ENCODE data around the gene KPNA6. TPM values are rescaled to one million over a fixed set of nuclear protein-coding genes. Genes with fewer than 3 reads are reported as not detected.

The KPNA6 gene
- total RNA-seq, 1 experiment from 2014 or later, result 79.9 TPM

DNA sequence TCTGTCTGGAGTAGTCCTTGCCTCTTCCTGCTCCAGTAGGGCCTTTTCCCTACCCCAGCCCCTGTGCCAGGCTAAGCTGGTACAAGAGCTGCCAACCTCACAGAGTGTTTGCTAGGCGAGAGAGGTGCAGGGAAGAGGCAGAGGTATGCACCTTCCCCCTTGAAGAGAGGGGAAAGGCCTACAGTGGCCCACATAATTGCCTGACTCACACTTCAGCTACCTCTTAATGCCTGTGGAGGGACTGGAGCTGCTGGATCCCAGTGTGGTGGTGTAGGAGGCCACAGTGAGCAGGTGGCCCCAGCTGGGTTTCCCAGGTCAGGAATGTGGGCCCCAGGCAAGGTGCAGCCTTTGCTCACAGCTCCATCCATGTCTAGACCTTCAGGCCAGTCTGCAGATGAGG is 89.2 kb downstream of the KPNA6 start:
- no peak for ATAC-seq

More for the DNA sequence above, 89.2 kb downstream of the KPNA6 start:
- CTCF ChIA-PET, result interaction anchor here (1.1 kb wide), 1 partner anchor 13 kb away, joined by 3 read pairs; no protein-coding TSS in a partner anchor
- H3K9me2 ChIP-seq (ENCODE audit: insufficient read depth), result no peaks in the 10 kb centered on the region
- peaks cover 27 to 50% of the 10 kb centered on the region in 2 experiments for H3K36me3 ChIP-seq (ENCODE audit: control insufficient read depth in 1 of 2, insufficient read depth in 2 of 2, low read length in 2 of 2)
- H3K27ac ChIP-seq (ENCODE audit: low read depth, low read length), result no peak overlapping the region; the same call in 1 of the 2 replicates
- no peaks in the 10 kb centered on the region for H3K79me2 ChIP-seq (ENCODE audit: insufficient read depth, low read length)
- TF ChIP-seq, protein P1, sequence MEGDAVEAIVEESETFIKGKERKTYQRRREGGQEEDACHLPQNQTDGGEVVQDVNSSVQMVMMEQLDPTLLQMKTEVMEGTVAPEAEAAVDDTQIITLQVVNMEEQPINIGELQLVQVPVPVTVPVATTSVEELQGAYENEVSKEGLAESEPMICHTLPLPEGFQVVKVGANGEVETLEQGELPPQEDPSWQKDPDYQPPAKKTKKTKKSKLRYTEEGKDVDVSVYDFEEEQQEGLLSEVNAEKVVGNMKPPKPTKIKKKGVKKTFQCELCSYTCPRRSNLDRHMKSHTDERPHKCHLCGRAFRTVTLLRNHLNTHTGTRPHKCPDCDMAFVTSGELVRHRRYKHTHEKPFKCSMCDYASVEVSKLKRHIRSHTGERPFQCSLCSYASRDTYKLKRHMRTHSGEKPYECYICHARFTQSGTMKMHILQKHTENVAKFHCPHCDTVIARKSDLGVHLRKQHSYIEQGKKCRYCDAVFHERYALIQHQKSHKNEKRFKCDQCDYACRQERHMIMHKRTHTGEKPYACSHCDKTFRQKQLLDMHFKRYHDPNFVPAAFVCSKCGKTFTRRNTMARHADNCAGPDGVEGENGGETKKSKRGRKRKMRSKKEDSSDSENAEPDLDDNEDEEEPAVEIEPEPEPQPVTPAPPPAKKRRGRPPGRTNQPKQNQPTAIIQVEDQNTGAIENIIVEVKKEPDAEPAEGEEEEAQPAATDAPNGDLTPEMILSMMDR (IDR thresholded peaks at IDR 0.05 in 2 of 3, conservative IDR thresholded peaks at IDR 0.05 in 1 of 3; ENCODE audit: borderline replicate concordance in 1 of 3, insufficient read depth in 1 of 3, low read depth in 2 of 3, low read length in 2 of 3), result no peak
- TF ChIP-seq EZH2 (IDR thresholded peaks at IDR 0.05) (no peak), POLR2AphosphoS5 (IDR thresholded peaks at IDR 0.05; ENCODE audit: low read depth, low read length) (no peak), SRF (IDR thresholded peaks at IDR 0.05; ENCODE audit: low read depth) (no peak), SP1 (IDR thresholded peaks at IDR 0.05; ENCODE audit: low read depth) (no peak), RAD21 (IDR thresholded peaks at IDR 0.05; ENCODE audit: low read depth) (no peak), ZNF274 (IDR thresholded peaks at IDR 0.05; ENCODE audit: low read depth, low read length) (no peak), POLR2A (IDR thresholded peaks at IDR 0.05; ENCODE audit: borderline replicate concordance, extremely low read depth, insufficient read depth, insufficient read length) (no peak), ZFX (IDR thresholded peaks at IDR 0.05) (no peak)
- TF ChIP-seq, protein P2, sequence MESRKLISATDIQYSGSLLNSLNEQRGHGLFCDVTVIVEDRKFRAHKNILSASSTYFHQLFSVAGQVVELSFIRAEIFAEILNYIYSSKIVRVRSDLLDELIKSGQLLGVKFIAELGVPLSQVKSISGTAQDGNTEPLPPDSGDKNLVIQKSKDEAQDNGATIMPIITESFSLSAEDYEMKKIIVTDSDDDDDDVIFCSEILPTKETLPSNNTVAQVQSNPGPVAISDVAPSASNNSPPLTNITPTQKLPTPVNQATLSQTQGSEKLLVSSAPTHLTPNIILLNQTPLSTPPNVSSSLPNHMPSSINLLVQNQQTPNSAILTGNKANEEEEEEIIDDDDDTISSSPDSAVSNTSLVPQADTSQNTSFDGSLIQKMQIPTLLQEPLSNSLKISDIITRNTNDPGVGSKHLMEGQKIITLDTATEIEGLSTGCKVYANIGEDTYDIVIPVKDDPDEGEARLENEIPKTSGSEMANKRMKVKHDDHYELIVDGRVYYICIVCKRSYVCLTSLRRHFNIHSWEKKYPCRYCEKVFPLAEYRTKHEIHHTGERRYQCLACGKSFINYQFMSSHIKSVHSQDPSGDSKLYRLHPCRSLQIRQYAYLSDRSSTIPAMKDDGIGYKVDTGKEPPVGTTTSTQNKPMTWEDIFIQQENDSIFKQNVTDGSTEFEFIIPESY (IDR thresholded peaks at IDR 0.05; ENCODE audit: extremely low read depth, insufficient replicate concordance, low read length), result no peak
- H3K9ac ChIP-seq (ENCODE audit: low read length), result no peak overlapping the region
- no peaks in the 10 kb centered on the region for H3K9me3 ChIP-seq (ENCODE audit: control insufficient read depth in 1 of 2, insufficient read depth in 1 of 2, low read depth in 1 of 2, low read length in 2 of 2)
- no peak overlapping the region for H2AFZ ChIP-seq (ENCODE audit: low read depth, low read length, poor library complexity, severe bottlenecking)
- BruUV-seq (replicated peaks), result no TSS peak
- H4K20me1 ChIP-seq (ENCODE audit: insufficient read depth), result no peaks in the 10 kb centered on the region; the same call in 1 of the 2 replicates
- POLR2A ChIA-PET, result no interaction called here
- intact Hi-C loops (cut with micrococcal nuclease), result no loop called here
- DNase-seq (ENCODE audit: low read depth, low spot score), result no peak
- H3K4me3 ChIP-seq (replicated peaks in 1 of 2; ENCODE audit: low read depth in 1 of 2, low read length in 2 of 2), result no peak overlapping the region
- H3K27me3 ChIP-seq (ENCODE audit: insufficient read depth, low read length), result no peaks in the 10 kb centered on the region
- H3K4me1 ChIP-seq (ENCODE audit: control insufficient read depth in 1 of 2, insufficient read depth in 2 of 2, low read length in 2 of 2), result peaks cover 5 to 21% of the 10 kb centered on the region in 2 experiments; a peak in 3 of 4 replicates
- H3K4me2 ChIP-seq (ENCODE audit: low read length), result no peak overlapping the region
- RAD21 ChIA-PET (ENCODE audit: low non-redundant PET in 1 of 2, low total read pairs in 2 of 2, uncharacterized antibody in 2 of 2, unreplicated experiment in 2 of 2), result no interaction called here
